ENCODE measurements around the gene RNF187. TPM values are rescaled to one million over a fixed set of nuclear protein-coding genes. Genes with fewer than 3 reads are reported as not detected.

Gene RNF187
- total RNA-seq, 1 experiment from 2014 or later, result 63.4 TPM

DNA sequence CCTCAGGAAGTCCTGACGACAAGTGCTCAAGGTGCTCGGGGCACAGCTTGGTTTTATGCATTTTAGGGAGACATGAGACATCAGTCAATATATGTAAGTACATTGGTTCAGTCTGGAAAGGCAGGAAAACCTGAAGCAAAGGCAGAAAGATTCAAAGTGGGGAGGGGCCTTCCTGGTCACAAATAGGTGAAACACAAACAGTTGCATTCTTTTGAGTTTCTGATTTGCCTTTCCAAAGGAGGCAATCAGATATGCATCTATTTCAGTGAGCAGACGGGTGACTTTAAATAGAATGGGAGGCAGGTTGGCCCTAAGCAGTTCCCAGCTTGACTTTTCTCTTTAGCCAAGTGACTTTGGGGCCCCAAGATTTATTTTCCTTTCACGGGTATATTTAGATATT is 8.9 kb upstream of the RNF187 start:
- Mint-ChIP-seq H3K9me3 (peaks cover 0 to 5% of the 10 kb centered on the region in 2 experiments; a peak in 2 of 5 replicates), H3K4me1 (peaks cover 40 to 62% of the 10 kb centered on the region in 2 experiments), H3K27ac (peak overlapping the region in 1 of 3 experiments; percentile 52; a peak in 2 of 7 replicates), H3K4me3 (peak overlapping the region in 1 of 2 experiments; percentile 43; a peak in 2 of 5 replicates), H3K27me3 (ENCODE audit: low read depth) (peaks cover 55% of the 10 kb centered on the region), H3K36me3 (ENCODE audit: insufficient read depth in 1 of 3, low read depth in 3 of 3) (no peaks in the 10 kb centered on the region; a peak in 1 of 7 replicates)
- Histone ChIP-seq H2AFZ (ENCODE audit: low read length) (no peak overlapping the region), H3K9me3 (ENCODE audit: control insufficient read depth, low read depth, low read length) (no peaks in the 10 kb centered on the region), H4K5ac (ENCODE audit: insufficient read length, low read depth, low read length) (no peak overlapping the region), H3K79me2 (ENCODE audit: insufficient read depth, low read length) (no peaks in the 10 kb centered on the region), H3K4me2 (ENCODE audit: insufficient read depth, insufficient read length, low read length) (peak overlapping the region; percentile 22), H3K9ac (ENCODE audit: extremely low read depth, insufficient read length, low read length) (no peak overlapping the region), H3K27ac (ENCODE audit: insufficient read length, low read depth, low read length) (no peak overlapping the region), H3K56ac (ENCODE audit: insufficient read length, low read depth, low read length) (no peak overlapping the region), H2BK20ac (ENCODE audit: low read depth, low read length, poor library complexity, severe bottlenecking) (no peak overlapping the region), H3K4ac (ENCODE audit: low read depth, low read length) (no peak overlapping the region), H2BK5ac (ENCODE audit: insufficient read length, low read length) (no peak overlapping the region), H2BK120ac (ENCODE audit: low read depth, low read length, poor library complexity, severe bottlenecking) (no peak overlapping the region), H2BK12ac (ENCODE audit: insufficient read length, low read depth, low read length) (no peak overlapping the region), H4K91ac (ENCODE audit: insufficient read length, low read depth, low read length) (no peak overlapping the region), H3K18ac (ENCODE audit: insufficient read length, low read depth, low read length) (no peak overlapping the region), H3K27me3 (ENCODE audit: insufficient read depth, low read length) (no peaks in the 10 kb centered on the region), H3K23me2 (ENCODE audit: insufficient read length, low read depth, low read length, poor library complexity, severe bottlenecking) (no peaks in the 10 kb centered on the region), H3K14ac (ENCODE audit: insufficient read depth, low read length) (no peak overlapping the region), H2AK5ac (ENCODE audit: insufficient read length, low read length) (no peak overlapping the region), H4K8ac (replicated peaks; ENCODE audit: insufficient read length, low read depth, low read length) (no peak overlapping the region), H3K4me1 (ENCODE audit: insufficient read depth, low read length) (peaks cover 7% of the 10 kb centered on the region; the same call in 1 of the 2 replicates), H3K23ac (ENCODE audit: insufficient read length, low read depth, low read length) (no peak overlapping the region), H3K79me1 (ENCODE audit: insufficient read depth, low read depth, low read length, poor library complexity, severe bottlenecking) (no peaks in the 10 kb centered on the region), H3T11ph (ENCODE audit: low read length) (no peak overlapping the region), H2BK15ac (ENCODE audit: low read depth, low read length) (no peak overlapping the region), H4K20me1 (ENCODE audit: control insufficient read depth, insufficient read depth, insufficient read length) (no peaks in the 10 kb centered on the region)
- TF ChIP-seq, protein P1, sequence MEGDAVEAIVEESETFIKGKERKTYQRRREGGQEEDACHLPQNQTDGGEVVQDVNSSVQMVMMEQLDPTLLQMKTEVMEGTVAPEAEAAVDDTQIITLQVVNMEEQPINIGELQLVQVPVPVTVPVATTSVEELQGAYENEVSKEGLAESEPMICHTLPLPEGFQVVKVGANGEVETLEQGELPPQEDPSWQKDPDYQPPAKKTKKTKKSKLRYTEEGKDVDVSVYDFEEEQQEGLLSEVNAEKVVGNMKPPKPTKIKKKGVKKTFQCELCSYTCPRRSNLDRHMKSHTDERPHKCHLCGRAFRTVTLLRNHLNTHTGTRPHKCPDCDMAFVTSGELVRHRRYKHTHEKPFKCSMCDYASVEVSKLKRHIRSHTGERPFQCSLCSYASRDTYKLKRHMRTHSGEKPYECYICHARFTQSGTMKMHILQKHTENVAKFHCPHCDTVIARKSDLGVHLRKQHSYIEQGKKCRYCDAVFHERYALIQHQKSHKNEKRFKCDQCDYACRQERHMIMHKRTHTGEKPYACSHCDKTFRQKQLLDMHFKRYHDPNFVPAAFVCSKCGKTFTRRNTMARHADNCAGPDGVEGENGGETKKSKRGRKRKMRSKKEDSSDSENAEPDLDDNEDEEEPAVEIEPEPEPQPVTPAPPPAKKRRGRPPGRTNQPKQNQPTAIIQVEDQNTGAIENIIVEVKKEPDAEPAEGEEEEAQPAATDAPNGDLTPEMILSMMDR (conservative IDR thresholded peaks at IDR 0.05), result no peak
- WGBS (ENCODE audit: extremely low coverage, insufficient read length, low lambda C conversion rate), result no CpG with 5 or more reads among the region's 4 CpGs
- no peak for DNase-seq

All from H9 (cell line).